Type B pancreatic cell (in vitro differentiated cells): ENCODE measurements around the gene CNOT2. TPM values are rescaled to one million over a fixed set of nuclear protein-coding genes. Genes with fewer than 3 reads are reported as not detected.
A peak's percentile ranks its signal among the peaks of the same experiment; 100 is the strongest.

Experiments
- DNase-seq: peaks from one replicate; pipeline ENCODE4 v3.0.0; 2021; ENCODE audit warnings: mixed read lengths; ENCODE audit not compliant: unreplicated experiment; ENCODE audit errors: extremely low spot score
- H3K27ac Mint-ChIP-seq: 2 replicates; pipeline ENCODE4 v1.8.0; 2021; ENCODE audit warnings: mild to moderate bottlenecking, mixed read lengths
- H3K27me3 Mint-ChIP-seq: 2 replicates; pipeline ENCODE4 v1.8.0; 2021; ENCODE audit warnings: mixed read lengths
- H3K36me3 Mint-ChIP-seq: 2 replicates; pipeline ENCODE4 v1.8.0; 2021; ENCODE audit warnings: mixed read lengths
- H3K4me1 Mint-ChIP-seq: one replicate; pipeline ENCODE4 v1.8.0; 2021; ENCODE audit warnings: mixed read lengths; ENCODE audit not compliant: unreplicated experiment
- H3K4me3 Mint-ChIP-seq: 2 replicates; pipeline ENCODE4 v1.8.0; 2021; ENCODE audit warnings: mild to moderate bottlenecking, mixed read lengths
- H3K9me3 Mint-ChIP-seq: 2 replicates; pipeline ENCODE4 v1.8.0; 2021; ENCODE audit warnings: mixed read lengths
- total RNA-seq: library from RNA; stranded (reverse); gene quantifications from 2 replicates; pipeline ENCODE4 v1.2.1, GENCODE V29; 2021; ENCODE audit warnings: low replicate concordance
- TF ChIP-seq, protein P1 (sequence below): fragments of 200-600 bp; sonication (generic); conservative IDR thresholded peaks from 2 replicates; pipeline ENCODE4 v1.5.0; 2021; ENCODE audit warnings: antibody characterized with exemption, mild to moderate bottlenecking

The CNOT2 gene
- total RNA-seq, 1 donor from 2014 or later, result 83.9 TPM

GRCh38 chr12:70365648-70366518 is 122.7 kb downstream of the CNOT2 start, which contains the start of gene KCNMB4:
Gene KCNMB4 (plus strand): TSS chr12:70366290. CDS start chr12:70366735, 445 bp downstream.
- DNase-seq, result peak; percentile 86

GRCh38 chr12:70366581-70367257 is 123.5 kb downstream of the CNOT2 start:
- H3K27me3 Mint-ChIP-seq, result peaks cover 28% of the 10 kb centered on the region
- TF ChIP-seq, protein P1, sequence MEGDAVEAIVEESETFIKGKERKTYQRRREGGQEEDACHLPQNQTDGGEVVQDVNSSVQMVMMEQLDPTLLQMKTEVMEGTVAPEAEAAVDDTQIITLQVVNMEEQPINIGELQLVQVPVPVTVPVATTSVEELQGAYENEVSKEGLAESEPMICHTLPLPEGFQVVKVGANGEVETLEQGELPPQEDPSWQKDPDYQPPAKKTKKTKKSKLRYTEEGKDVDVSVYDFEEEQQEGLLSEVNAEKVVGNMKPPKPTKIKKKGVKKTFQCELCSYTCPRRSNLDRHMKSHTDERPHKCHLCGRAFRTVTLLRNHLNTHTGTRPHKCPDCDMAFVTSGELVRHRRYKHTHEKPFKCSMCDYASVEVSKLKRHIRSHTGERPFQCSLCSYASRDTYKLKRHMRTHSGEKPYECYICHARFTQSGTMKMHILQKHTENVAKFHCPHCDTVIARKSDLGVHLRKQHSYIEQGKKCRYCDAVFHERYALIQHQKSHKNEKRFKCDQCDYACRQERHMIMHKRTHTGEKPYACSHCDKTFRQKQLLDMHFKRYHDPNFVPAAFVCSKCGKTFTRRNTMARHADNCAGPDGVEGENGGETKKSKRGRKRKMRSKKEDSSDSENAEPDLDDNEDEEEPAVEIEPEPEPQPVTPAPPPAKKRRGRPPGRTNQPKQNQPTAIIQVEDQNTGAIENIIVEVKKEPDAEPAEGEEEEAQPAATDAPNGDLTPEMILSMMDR, result peak; percentile 16
- no peak for DNase-seq
- peak overlapping the region; percentile 85 for H3K27ac Mint-ChIP-seq
- H3K36me3 Mint-ChIP-seq, result peaks cover 3% of the 10 kb centered on the region
- peak overlapping the region; percentile 94 for H3K4me3 Mint-ChIP-seq
- H3K9me3 Mint-ChIP-seq, result no peaks in the 10 kb centered on the region
- H3K4me1 Mint-ChIP-seq, result no peaks in the 10 kb centered on the region

More at GRCh38 chr12:70365648-70366518, 122.7 kb downstream of the CNOT2 start, which contains the start of gene KCNMB4:
- TF ChIP-seq, protein P1, result no peak
- Mint-ChIP-seq H3K4me3 (peak within 1 kb of the TSS; percentile 94), H3K36me3 (no peaks in the 10 kb centered on the region), H3K4me1 (no peaks in the 10 kb centered on the region), H3K27ac (peak within 1 kb of the TSS; percentile 85), H3K9me3 (no peaks in the 10 kb centered on the region), H3K27me3 (peaks cover 30% of the 10 kb centered on the region)

DNA sequence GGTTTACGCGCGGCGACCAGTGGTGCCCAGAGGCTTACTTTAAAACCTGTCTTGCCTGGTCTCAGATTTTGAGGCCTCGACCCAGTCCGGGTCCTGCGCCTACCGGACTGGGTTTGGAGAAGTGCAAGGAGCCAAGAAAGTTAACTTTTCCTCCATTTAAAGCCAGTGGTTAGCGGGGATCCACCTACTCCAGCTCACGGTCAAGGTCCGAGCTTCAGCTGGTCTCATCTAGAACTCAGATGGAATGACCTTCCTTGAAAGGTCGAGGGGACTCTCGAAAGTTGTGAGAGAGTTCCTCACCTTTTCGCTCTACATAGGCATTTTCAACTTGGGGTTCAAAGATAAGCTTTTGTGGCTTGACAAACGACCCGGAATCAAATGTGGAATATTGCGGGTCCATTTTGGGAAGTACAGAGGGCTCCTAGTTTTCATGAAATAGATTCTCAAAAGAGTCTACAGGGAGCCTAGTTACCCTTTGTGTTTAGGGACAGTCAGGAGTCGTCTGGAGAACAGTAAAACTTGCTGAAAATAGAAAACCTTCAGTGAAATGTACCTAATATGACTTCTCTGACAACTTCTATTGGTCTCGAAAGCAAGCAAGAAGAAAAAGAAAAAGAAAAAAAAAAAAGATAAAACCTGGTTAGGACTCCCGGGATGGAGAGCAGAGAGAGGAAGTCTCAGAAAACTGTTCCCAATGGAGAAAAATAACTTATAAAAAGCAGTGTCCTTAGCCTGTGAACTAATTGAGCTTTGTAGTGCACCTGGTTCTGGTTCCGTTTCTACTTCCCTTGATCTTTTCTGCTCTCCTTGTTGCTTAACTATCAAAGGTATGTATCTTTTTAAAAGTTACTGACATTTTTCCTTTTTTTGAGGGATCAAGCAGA is 124.3 kb downstream of the CNOT2 start:
- H3K4me3 Mint-ChIP-seq, result peak overlapping the region; percentile 94
- H3K27me3 Mint-ChIP-seq, result peaks cover 25% of the 10 kb centered on the region
- peak overlapping the region; percentile 85 for H3K27ac Mint-ChIP-seq
- peaks cover 11% of the 10 kb centered on the region for H3K36me3 Mint-ChIP-seq
- peaks cover 3% of the 10 kb centered on the region for H3K9me3 Mint-ChIP-seq
- TF ChIP-seq, protein P1, result no peak
- H3K4me1 Mint-ChIP-seq, result no peaks in the 10 kb centered on the region
- no peak for DNase-seq

DNA sequence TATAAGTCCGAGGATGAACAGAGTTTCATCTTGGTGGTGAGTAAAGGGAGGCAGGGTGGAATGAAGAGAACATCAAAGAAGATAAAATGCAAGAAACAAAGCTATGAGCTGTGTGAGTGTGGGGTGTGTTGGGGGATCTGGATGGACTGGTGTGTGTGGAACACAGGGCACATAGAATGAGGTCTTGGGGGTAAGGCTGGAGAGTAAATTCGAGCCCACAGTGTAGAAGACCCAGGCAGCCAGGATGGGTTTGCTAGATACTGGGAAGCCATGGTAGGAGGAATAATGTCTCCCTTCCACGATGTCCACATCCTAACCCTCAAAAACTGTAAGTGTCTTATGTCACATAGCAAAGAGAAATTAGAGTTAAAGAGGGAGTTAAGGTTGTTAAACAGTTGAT is 129.6 kb downstream of the CNOT2 start:
- TF ChIP-seq, protein P1, result no peak
- H3K4me3 Mint-ChIP-seq, result no peak overlapping the region
- H3K27ac Mint-ChIP-seq, result no peak overlapping the region
- no peaks in the 10 kb centered on the region for H3K27me3 Mint-ChIP-seq
- peaks cover 17% of the 10 kb centered on the region for H3K36me3 Mint-ChIP-seq
- H3K9me3 Mint-ChIP-seq, result peaks cover 4% of the 10 kb centered on the region
- DNase-seq, result no peak
- no peaks in the 10 kb centered on the region for H3K4me1 Mint-ChIP-seq

- Mint-ChIP-seq H3K4me3 (no peak overlapping the region), H3K36me3 (peaks cover 30% of the 10 kb centered on the region), H3K9me3 (peaks cover 4% of the 10 kb centered on the region), H3K4me1 (no peaks in the 10 kb centered on the region), H3K27ac (no peak overlapping the region), H3K27me3 (no peaks in the 10 kb centered on the region)
- TF ChIP-seq, protein P1, result no peak
- DNase-seq, result no peak
Measured at GRCh38 chr12:70379846-70380245, 136.6 kb downstream of the CNOT2 start.
